ENCODE measurements around the gene GIT1. TPM values are rescaled to one million over a fixed set of nuclear protein-coding genes. Genes with fewer than 3 reads are reported as not detected.

GIT1 gene
- total and polyA plus RNA-seq, 2 of the 13 experiments (the other 11 are each of a cell fraction or from before 2014, with no cell fraction given), result 14.2 to 30.8 TPM

DNA sequence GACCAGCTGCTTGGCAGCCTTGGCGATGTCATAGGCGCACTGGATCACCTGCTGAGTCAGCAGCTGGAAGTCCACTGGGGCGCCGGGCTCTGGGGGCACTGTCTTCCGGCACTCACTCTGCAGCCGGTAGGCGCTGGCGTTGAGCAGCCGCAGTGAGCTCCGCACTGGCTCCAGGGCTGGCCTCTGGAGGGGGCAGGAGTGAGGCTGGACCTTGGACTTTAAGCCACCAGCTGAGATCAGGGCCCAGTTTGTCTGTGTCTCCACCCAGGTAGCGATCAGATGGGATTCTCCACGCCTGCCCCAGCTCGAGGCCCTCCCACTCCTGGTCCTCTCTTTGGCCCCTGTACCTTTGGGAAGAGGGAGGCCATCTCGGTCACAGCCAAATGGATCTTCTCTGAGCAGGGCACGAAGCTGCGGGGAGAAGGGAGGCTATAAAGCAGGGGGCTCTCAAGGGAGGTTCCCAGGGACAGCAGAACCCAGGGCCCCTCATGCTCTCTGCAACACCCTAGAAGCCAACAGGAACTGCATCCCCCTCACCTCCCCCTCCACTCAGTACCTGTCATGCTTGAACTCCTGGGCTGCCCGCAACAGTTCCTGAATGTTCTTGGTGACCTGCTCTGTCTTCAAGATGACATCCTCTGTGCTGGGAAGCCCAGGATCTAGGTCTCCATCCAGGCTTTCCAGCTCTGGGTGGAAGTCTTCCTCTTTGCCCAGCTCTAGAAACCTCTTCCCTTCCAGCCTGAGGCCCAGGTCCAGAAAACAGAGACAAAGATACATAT is 14.5 kb downstream of the GIT1 start (continued):
- TF ChIP-seq, protein P1, sequence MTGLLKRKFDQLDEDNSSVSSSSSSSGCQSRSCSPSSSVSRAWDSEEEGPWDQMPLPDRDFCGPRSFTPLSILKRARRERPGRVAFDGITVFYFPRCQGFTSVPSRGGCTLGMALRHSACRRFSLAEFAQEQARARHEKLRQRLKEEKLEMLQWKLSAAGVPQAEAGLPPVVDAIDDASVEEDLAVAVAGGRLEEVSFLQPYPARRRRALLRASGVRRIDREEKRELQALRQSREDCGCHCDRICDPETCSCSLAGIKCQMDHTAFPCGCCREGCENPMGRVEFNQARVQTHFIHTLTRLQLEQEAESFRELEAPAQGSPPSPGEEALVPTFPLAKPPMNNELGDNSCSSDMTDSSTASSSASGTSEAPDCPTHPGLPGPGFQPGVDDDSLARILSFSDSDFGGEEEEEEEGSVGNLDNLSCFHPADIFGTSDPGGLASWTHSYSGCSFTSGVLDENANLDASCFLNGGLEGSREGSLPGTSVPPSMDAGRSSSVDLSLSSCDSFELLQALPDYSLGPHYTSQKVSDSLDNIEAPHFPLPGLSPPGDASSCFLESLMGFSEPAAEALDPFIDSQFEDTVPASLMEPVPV (CRISPR knock-in tag; IDR thresholded peaks at IDR 0.05), result peak; percentile 88
- TF ChIP-seq, protein P2, sequence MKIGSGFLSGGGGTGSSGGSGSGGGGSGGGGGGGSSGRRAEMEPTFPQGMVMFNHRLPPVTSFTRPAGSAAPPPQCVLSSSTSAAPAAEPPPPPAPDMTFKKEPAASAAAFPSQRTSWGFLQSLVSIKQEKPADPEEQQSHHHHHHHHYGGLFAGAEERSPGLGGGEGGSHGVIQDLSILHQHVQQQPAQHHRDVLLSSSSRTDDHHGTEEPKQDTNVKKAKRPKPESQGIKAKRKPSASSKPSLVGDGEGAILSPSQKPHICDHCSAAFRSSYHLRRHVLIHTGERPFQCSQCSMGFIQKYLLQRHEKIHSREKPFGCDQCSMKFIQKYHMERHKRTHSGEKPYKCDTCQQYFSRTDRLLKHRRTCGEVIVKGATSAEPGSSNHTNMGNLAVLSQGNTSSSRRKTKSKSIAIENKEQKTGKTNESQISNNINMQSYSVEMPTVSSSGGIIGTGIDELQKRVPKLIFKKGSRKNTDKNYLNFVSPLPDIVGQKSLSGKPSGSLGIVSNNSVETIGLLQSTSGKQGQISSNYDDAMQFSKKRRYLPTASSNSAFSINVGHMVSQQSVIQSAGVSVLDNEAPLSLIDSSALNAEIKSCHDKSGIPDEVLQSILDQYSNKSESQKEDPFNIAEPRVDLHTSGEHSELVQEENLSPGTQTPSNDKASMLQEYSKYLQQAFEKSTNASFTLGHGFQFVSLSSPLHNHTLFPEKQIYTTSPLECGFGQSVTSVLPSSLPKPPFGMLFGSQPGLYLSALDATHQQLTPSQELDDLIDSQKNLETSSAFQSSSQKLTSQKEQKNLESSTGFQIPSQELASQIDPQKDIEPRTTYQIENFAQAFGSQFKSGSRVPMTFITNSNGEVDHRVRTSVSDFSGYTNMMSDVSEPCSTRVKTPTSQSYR (CRISPR knock-in tag; IDR thresholded peaks at IDR 0.05; ENCODE audit: borderline replicate concordance), result peak; percentile 60
- 0 out of 4 replicates have a peak, but pooled peaks of 1 of the 2 experiments have one; percentile 23 for TF ChIP-seq POLR2A (IDR thresholded peaks at IDR 0.05; ENCODE audit: insufficient read depth in 1 of 2, low read depth in 2 of 2, low read length in 2 of 2)
- TF ChIP-seq TEAD3 (CRISPR knock-in tag; optimal IDR thresholded peaks at IDR 0.05; ENCODE audit: borderline replicate concordance), result peak; percentile 61
- TF ChIP-seq ZNF292 (CRISPR knock-in tag; IDR thresholded peaks at IDR 0.05; ENCODE audit: borderline replicate concordance, low read depth), result peak; percentile 57; the same call in 1 of the 2 replicates
- no peak for TF ChIP-seq SRY (CRISPR knock-in tag; IDR thresholded peaks at IDR 0.05)
- TF ChIP-seq ZBTB7A (CRISPR knock-in tag; IDR thresholded peaks at IDR 0.05), result no peak
- TF ChIP-seq AGO2 (optimal IDR thresholded peaks at IDR 0.05; ENCODE audit: low read depth, low read length), result peak; percentile 21
- no peak for TF ChIP-seq JARID2 (CRISPR knock-in tag; IDR thresholded peaks at IDR 0.05; ENCODE audit: insufficient replicate concordance)
- TF ChIP-seq KDM4B (CRISPR knock-in tag; IDR thresholded peaks at IDR 0.05), result 0 out of 2 replicates have a peak, but pooled peaks have one; percentile 55
- TF ChIP-seq, protein P3, sequence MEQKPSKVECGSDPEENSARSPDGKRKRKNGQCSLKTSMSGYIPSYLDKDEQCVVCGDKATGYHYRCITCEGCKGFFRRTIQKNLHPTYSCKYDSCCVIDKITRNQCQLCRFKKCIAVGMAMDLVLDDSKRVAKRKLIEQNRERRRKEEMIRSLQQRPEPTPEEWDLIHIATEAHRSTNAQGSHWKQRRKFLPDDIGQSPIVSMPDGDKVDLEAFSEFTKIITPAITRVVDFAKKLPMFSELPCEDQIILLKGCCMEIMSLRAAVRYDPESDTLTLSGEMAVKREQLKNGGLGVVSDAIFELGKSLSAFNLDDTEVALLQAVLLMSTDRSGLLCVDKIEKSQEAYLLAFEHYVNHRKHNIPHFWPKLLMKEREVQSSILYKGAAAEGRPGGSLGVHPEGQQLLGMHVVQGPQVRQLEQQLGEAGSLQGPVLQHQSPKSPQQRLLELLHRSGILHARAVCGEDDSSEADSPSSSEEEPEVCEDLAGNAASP (CRISPR knock-in tag; IDR thresholded peaks at IDR 0.05; ENCODE audit: borderline replicate concordance), result peak; percentile 52
- no peak for TF ChIP-seq ZNF572 (CRISPR knock-in tag; IDR thresholded peaks at IDR 0.05)
- no peak for TF ChIP-seq TCF7 (IDR thresholded peaks at IDR 0.05; ENCODE audit: low read depth)
- peak; percentile 87 for TF ChIP-seq HNRNPLL (IDR thresholded peaks at IDR 0.05; ENCODE audit: low read depth, low read length, poor library complexity, severe bottlenecking)
- peak; percentile 92; the same call in 1 of the 2 replicates for TF ChIP-seq ZNF546 (CRISPR knock-in tag; conservative IDR thresholded peaks at IDR 0.05)
- no peak for TF ChIP-seq MYNN (CRISPR knock-in tag; IDR thresholded peaks at IDR 0.05; ENCODE audit: low read depth)
- TF ChIP-seq, protein P4, sequence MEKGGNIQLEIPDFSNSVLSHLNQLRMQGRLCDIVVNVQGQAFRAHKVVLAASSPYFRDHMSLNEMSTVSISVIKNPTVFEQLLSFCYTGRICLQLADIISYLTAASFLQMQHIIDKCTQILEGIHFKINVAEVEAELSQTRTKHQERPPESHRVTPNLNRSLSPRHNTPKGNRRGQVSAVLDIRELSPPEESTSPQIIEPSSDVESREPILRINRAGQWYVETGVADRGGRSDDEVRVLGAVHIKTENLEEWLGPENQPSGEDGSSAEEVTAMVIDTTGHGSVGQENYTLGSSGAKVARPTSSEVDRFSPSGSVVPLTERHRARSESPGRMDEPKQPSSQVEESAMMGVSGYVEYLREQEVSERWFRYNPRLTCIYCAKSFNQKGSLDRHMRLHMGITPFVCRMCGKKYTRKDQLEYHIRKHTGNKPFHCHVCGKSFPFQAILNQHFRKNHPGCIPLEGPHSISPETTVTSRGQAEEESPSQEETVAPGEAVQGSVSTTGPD (CRISPR knock-in tag; IDR thresholded peaks at IDR 0.05), result peak; percentile 34; the same call in 1 of the 2 replicates
- TF ChIP-seq, protein P5, sequence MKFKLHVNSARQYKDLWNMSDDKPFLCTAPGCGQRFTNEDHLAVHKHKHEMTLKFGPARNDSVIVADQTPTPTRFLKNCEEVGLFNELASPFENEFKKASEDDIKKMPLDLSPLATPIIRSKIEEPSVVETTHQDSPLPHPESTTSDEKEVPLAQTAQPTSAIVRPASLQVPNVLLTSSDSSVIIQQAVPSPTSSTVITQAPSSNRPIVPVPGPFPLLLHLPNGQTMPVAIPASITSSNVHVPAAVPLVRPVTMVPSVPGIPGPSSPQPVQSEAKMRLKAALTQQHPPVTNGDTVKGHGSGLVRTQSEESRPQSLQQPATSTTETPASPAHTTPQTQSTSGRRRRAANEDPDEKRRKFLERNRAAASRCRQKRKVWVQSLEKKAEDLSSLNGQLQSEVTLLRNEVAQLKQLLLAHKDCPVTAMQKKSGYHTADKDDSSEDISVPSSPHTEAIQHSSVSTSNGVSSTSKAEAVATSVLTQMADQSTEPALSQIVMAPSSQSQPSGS (CRISPR knock-in tag; IDR thresholded peaks at IDR 0.05), result peak; percentile 77
- TF ChIP-seq ZSCAN21 (CRISPR knock-in tag; IDR thresholded peaks at IDR 0.05; ENCODE audit: borderline replicate concordance), result 0 out of 2 replicates have a peak, but pooled peaks have one; percentile 50
- peak; percentile 73 for TF ChIP-seq POGZ (CRISPR knock-in tag; IDR thresholded peaks at IDR 0.05)
